ENCODE data around the gene C17orf107. TPM values are rescaled to one million over a fixed set of nuclear protein-coding genes. Genes with fewer than 3 reads are reported as not detected.

The C17orf107 gene
- total and polyA plus RNA-seq, 7 donors = 0.01 to 0.30 (median 0.10) TPM; not detected in 2

DNA sequence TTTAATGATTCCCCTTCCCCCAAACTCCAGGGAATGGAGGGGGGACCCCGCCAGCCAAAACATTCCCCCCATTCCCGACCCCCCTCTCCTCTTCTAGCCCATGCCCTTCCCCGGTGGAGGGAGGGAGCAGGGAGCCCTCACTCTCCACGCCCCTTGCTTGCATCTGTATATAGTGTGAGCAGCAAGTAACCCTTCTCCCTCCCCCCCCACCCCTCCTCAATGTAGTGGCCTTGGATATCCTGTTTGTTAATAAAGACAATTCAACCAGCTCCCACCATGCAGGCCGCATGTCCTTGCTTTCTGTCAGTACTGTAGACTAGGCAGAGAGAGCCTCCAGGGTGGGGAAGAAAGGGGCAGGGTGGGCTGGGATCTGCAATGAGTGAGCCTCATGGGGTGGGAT, 1.6 kb upstream of the C17orf107 start:
- Histone ChIP-seq H3K27ac (no peak overlapping the region), H3K36me3 (ENCODE audit: insufficient read depth in 1 of 2, low read depth in 1 of 2) (peaks cover 0 to 46% of the 10 kb centered on the region in 2 donors), H3K4me1 (peaks cover 2% of the 10 kb centered on the region), H3K27me3 (ENCODE audit: insufficient read depth in 3 of 3, low read length in 2 of 3) (peaks cover 0 to 16% (median 0%) of the 10 kb centered on the region in 3 donors), H3K9me3 (no peaks in the 10 kb centered on the region), H3K4me3 (no peak overlapping the region)
- WGBS, 3 donors = 93% methylated on average over 5 of the region's 5 CpGs
- ATAC-seq = no peak
- intact Hi-C loops (cut with DNase I) = no loop called here
- peak in 1 of 2 donors; percentile 27 for DNase-seq
- TF ChIP-seq, protein P1, sequence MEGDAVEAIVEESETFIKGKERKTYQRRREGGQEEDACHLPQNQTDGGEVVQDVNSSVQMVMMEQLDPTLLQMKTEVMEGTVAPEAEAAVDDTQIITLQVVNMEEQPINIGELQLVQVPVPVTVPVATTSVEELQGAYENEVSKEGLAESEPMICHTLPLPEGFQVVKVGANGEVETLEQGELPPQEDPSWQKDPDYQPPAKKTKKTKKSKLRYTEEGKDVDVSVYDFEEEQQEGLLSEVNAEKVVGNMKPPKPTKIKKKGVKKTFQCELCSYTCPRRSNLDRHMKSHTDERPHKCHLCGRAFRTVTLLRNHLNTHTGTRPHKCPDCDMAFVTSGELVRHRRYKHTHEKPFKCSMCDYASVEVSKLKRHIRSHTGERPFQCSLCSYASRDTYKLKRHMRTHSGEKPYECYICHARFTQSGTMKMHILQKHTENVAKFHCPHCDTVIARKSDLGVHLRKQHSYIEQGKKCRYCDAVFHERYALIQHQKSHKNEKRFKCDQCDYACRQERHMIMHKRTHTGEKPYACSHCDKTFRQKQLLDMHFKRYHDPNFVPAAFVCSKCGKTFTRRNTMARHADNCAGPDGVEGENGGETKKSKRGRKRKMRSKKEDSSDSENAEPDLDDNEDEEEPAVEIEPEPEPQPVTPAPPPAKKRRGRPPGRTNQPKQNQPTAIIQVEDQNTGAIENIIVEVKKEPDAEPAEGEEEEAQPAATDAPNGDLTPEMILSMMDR (IDR thresholded peaks at IDR 0.05) = no peak

- H3K9me3 ChIP-seq = no peaks in the 10 kb centered on the region
- DNase-seq = peak in 1 of 2 donors; percentile 45
- peaks cover 0 to 40% of the 10 kb centered on the region in 2 donors for H3K36me3 ChIP-seq (ENCODE audit: insufficient read depth in 1 of 2, low read depth in 1 of 2)
- no peak for ATAC-seq
- H3K27ac ChIP-seq = no peak overlapping the region
- H3K4me1 ChIP-seq = peaks cover 8% of the 10 kb centered on the region
- 84 to 89% (median 86%) methylated on average over 8 of the region's 8 CpGs for WGBS, 3 donors
- intact Hi-C loops (cut with DNase I) = no loop called here
- no peak overlapping the region for H3K4me3 ChIP-seq
- TF ChIP-seq, protein P1 (IDR thresholded peaks at IDR 0.05) = no peak
- H3K27me3 ChIP-seq (ENCODE audit: insufficient read depth in 3 of 3, low read length in 2 of 3) = peaks cover 0 to 16% (median 0%) of the 10 kb centered on the region in 3 donors
Observed at GRCh38 chr17:4898351-4898750, 985 bp upstream of the C17orf107 start.

GRCh38 chr17:4898927-4899326, 409 bp upstream of the C17orf107 start:
- intact Hi-C loops (cut with DNase I) = no loop called here
- ATAC-seq = peak in 1 of 4 donors; percentile 1
- DNase-seq = peak in 1 of 2 donors; percentile 55
- H3K9me3 ChIP-seq = no peaks in the 10 kb centered on the region
- H3K27me3 ChIP-seq (ENCODE audit: insufficient read depth in 3 of 3, low read length in 2 of 3) = peaks cover 0 to 16% (median 0%) of the 10 kb centered on the region in 3 donors
- H3K4me1 ChIP-seq = peaks cover 10% of the 10 kb centered on the region
- peak overlapping the region; percentile 64 for H3K4me3 ChIP-seq
- TF ChIP-seq, protein P1 (IDR thresholded peaks at IDR 0.05) = no peak
- peaks cover 0 to 34% of the 10 kb centered on the region in 2 donors for H3K36me3 ChIP-seq (ENCODE audit: insufficient read depth in 1 of 2, low read depth in 1 of 2)
- WGBS, 3 donors = 14 to 28% (median 19%) methylated on average over 28 to 34 of the region's 34 CpGs
- no peak overlapping the region for H3K27ac ChIP-seq

DNA sequence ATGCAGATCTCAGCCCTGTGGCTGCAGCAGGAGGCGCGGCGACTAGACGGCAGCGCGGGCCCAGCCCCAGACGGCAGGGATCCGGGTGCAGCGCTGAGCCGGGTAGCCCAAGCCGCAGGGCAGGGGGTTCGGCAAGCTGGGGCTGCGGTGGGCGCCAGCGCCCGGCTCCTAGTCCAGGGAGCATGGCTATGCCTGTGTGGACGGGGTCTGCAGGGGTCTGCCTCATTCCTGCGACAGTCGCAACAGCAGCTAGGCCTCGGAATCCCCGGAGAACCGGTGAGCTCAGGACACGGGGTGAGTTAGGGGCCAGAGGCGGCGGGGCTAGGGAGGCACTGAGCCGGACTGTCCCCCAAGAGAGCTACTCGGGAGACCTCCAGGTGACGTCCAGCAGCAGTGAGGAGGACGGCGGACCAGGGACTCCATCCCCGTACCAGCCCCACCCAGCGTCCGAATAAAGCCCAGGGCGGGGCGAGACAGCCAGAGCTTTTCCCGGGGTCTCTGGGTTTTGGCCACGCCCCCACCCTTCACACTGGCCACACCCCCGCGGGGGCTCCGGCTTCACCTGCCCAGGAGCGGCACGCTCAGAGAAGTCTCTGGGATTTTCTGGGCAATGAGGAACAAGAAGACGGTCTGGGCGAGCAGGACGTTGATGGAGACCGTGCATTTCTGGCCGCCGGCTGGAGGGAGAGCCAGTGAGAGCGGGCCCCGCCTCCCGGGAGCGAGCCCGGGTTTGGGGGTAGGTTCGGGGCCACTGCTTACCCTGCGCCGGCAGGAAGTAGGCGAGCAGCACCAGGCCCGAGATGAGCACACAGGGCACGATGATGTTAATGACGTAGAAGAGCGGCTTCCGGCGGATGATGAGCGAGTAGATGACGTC, 1.1 kb downstream of the C17orf107 start:
- peak in 1 of 2 donors; percentile 73 for DNase-seq
- Histone ChIP-seq H3K36me3 (ENCODE audit: insufficient read depth in 1 of 2, low read depth in 1 of 2) (peaks cover 0 to 19% of the 10 kb centered on the region in 2 donors), H3K4me1 (peaks cover 10% of the 10 kb centered on the region), H3K27me3 (ENCODE audit: insufficient read depth in 3 of 3, low read length in 2 of 3) (peaks cover 0 to 16% (median 0%) of the 10 kb centered on the region in 3 donors), H3K4me3 (peak overlapping the region; percentile 64), H3K27ac (no peak overlapping the region), H3K9me3 (no peaks in the 10 kb centered on the region)
- TF ChIP-seq, protein P1 (IDR thresholded peaks at IDR 0.05) = no peak
- WGBS, 3 donors = 43 to 57% (median 53%) methylated on average over 61 to 65 of the region's 65 CpGs
- no peak for ATAC-seq
- intact Hi-C loops (cut with DNase I) = loop anchor here (5.0 to 10.0 kb wide), 3 partner anchors 162 to 336 kb away; partner anchors contain the start of genes ARRB2 (in 1 of the 2) and GGT6 (in 1 of the 2)
